ENCODE data around the gene BPIFB6.

GRCh38 chr20:33069673-33070072 is 38.2 kb downstream of the BPIFB6 start:
- TF ChIP-seq CTCF (optimal IDR thresholded peaks at IDR 0.05 in 1 of 3, IDR thresholded peaks at IDR 0.05 in 1 of 3, conservative IDR thresholded peaks at IDR 0.05 in 1 of 3; ENCODE audit: extremely low read depth in 1 of 3, insufficient read depth in 2 of 3, low read length in 3 of 3) (no peak), EZH2 (IDR thresholded peaks at IDR 0.05; ENCODE audit: low read length) (no peak)

Data from keratinocyte (primary cell).